ENCODE results near the gene AGRN.

The AGRN gene

DNA sequence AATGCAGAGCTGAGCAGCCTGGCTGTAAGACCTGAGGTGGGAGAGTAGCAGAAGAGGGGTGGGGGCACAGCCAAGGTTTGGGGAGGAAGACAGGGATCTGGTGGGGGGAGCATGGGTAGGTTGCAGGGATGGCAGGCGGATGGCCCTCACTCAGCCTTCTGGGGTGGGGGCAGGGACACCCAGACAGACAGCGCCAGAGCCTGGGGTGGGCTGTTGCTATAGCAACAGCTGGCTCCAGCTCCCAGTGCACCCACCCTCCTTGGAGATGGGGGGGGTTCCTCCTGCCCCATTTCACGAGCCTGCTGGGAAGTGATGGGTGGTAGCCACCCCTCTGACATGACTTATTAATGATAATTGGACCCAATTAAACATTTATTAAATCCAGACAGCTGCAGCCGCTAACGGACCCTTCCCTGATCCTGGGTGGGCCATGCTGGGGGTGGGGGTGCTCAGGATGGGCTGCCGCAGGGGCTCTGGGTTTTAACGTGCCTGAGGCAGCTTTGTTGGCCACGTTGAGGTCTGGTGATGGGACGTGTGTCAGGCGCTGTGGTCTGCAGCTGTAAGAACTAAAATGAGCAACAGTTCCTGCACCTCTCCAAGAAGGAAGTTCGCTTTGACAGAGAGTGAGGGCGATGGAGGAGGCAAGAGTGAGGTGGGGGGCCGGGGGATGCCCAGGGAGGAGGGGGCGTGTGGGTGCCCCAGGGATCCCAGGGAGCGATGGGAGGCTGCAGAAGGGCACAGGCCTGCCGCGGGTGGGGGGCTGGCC, 19.4 kb downstream of the AGRN start:
- no peak for DNase-seq

DNA sequence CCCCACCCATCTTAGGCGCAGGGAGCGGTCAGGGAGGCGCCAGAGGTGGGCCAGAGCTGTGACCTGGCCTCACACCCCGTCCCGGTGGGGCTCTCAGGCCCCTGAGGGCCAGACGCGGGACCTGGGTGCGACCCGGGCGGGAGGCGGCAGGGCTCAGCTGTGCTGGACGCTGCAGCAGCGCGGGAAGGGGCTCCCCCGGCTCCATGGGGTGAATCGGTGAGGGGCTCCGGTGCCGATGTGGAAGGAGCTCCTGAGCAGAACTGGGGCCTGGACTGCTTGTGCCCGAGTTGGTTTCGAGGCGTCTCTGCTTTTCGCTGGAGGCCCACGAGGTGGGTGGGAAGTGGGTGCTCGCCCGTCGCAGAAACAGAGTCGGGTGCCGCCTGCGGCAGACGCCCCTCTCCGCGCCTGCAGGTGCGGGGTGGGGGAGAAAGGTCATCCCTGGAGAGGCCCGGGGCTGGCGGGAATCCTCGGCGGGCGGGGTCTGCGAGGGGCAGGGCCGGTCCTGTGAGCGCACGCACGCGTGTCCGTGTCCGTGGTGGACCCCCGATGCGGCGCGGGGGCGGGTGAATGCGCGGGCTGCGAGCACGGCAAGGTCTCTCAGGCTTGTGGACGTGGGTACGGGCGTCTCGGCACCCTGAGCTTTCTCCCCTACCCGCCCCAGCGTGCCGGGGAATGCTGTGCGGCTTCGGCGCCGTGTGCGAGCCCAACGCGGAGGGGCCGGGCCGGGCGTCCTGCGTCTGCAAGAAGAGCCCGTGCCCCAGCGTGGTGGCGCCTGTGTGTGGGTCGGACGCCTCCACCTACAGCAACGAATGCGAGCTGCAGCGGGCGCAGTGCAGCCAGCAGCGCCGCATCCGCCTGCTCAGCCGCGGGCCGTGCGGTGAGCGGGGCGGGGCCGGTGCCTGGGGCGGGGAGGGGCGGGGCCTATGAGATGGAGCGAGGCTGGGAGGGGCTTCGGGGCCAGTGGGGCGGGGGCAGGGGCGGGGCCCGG, 20.4 kb downstream of the AGRN start:
- DNase-seq: peak; percentile 96

DNA sequence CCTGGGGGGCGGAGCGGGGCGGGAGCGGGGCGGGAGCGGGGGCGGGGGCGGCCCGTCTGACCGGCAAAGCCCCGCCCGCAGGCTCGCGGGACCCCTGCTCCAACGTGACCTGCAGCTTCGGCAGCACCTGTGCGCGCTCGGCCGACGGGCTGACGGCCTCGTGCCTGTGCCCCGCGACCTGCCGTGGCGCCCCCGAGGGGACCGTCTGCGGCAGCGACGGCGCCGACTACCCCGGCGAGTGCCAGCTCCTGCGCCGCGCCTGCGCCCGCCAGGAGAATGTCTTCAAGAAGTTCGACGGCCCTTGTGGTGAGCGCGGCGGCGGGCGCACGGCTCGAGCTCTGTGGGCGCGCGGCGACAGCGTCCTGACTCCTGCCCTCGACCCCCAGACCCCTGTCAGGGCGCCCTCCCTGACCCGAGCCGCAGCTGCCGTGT, 21.2 kb downstream of the AGRN start:
- DNase-seq: no peak

DNA sequence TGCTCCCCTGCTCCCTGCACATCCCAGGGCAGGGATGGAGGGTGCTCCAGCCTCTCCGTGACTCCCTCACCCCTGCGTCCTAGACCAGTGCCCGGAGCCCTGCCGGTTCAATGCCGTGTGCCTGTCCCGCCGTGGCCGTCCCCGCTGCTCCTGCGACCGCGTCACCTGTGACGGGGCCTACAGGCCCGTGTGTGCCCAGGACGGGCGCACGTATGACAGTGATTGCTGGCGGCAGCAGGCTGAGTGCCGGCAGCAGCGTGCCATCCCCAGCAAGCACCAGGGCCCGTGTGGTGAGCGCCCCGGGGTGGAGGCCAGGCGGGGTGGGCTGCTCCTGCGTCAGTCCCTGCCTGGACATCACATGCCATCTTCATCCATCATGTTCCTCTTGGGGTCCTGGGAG, 22.0 kb downstream of the AGRN start:
- no peak for DNase-seq

DNA sequence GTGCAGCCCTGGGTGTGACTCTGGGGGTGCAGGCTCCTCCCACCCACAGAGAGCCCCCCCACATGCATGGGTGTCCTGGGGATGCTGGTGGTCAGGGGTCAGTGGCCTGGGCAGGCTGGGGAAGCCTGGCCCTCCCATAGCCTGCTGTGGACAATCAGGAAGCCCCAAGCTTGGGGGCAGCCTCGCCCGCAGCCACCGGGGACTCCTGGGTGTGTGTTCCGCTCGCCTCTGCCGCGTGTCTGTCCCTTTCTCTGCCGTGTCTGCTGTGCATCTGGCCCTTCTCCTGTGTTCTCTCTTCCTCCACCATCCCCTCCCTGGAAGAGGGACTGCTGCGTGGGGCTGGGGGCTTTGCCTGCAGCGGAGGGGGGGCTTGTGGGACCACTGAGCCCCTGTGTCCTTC, 22.9 kb downstream of the AGRN start:
- DNase-seq: no peak

DNA sequence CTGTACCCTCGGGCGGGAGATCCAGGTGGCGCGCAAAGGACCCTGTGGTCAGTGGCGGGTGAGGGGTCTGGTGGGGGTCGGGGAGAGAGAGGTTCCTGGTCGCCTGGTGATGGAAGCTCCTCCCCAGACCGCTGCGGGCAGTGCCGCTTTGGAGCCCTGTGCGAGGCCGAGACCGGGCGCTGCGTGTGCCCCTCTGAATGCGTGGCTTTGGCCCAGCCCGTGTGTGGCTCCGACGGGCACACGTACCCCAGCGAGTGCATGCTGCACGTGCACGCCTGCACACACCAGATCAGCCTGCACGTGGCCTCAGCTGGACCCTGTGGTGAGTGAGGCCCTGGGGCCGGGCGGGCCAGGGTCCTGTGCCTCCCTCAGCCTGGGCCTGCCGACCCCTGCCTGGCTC, 23.5 kb downstream of the AGRN start:
- no peak for DNase-seq

DNA sequence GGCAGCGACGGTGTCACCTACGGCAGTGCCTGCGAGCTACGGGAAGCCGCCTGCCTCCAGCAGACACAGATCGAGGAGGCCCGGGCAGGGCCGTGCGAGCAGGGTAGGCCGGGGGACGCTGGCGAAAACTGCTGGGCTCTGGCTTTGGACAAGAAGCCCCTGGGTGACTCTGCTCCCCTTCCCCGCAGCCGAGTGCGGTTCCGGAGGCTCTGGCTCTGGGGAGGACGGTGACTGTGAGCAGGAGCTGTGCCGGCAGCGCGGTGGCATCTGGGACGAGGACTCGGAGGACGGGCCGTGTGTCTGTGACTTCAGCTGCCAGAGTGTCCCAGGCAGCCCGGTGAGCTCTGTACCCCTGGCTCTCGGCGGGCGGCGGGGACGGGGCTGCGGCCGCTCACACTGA, 24.0 kb downstream of the AGRN start:
- no peak for DNase-seq

DNA sequence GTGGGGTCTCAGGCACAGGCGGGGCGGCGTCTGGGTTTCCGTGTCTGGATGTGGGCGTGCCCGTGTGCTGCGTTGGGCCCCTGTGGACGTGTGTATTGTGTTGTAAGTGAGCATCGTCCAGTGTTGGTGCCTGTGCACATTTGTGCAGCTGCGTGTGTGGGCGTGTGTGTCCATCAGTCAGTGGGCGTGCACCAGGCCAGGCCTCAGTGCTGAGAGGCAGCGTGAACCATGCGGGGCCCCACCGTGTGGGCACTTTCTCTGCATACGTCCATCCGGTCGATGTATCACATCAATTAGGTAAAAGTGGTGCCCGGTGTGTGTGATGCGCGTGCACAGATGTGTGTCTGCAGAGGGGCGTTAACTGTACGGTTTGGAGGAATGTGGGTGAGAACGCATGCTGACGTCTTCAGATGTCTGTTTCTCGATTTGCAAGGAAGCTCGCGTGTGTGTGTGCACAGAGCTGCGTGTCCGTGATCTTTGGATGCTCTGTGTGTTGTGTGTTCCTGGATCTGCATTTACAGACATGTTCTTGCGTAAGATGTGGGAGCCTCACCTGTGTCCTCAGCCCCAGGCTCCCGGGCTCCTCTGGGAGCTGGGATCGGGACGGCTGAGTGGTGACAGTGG, 24.6 kb downstream of the AGRN start:
- DNase-seq: no peak

DNA sequence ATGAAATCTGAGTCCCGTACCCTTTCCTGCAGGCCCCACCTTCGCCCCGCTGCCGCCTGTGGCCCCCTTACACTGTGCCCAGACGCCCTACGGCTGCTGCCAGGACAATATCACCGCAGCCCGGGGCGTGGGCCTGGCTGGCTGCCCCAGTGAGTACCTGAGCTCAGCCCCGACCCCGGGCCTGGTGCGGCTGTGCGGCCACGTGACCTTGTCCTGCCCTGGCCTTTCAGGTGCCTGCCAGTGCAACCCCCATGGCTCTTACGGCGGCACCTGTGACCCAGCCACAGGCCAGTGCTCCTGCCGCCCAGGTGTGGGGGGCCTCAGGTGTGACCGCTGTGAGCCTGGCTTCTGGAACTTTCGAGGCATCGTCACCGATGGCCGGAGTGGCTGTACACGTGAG, 25.2 kb downstream of the AGRN start:
- no peak for DNase-seq

DNA sequence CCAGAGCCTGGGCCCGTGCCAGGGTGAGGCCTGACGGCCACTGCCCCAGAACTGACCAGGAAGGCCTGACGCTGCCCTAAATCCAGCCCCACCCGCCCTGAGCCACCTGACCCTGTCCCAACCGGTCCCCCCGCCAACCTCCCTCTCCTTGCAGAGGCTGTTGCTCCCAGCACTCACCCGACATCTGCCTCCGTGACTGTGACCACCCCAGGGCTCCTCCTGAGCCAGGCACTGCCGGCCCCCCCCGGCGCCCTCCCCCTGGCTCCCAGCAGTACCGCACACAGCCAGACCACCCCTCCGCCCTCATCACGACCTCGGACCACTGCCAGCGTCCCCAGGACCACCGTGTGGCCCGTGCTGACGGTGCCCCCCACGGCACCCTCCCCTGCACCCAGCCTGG, 26.3 kb downstream of the AGRN start:
- no peak for DNase-seq

DNA sequence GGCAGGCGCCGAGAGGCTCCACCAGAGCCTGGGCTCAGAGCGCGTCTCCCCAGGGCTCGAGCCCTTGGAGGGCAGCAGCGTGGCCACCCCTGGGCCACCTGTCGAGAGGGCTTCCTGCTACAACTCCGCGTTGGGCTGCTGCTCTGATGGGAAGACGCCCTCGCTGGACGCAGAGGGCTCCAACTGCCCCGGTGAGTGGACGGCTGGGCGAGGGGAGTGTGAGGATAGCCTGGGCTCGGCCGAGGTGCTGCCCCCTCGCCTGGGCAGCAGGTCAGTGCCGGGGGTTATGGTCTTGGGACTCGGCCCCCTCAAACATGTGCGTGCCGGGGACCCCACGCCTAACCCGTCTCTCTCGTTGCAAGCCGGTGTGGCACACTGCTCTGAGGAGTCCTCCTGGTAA, 26.8 kb downstream of the AGRN start:
- DNase-seq: no peak

DNA sequence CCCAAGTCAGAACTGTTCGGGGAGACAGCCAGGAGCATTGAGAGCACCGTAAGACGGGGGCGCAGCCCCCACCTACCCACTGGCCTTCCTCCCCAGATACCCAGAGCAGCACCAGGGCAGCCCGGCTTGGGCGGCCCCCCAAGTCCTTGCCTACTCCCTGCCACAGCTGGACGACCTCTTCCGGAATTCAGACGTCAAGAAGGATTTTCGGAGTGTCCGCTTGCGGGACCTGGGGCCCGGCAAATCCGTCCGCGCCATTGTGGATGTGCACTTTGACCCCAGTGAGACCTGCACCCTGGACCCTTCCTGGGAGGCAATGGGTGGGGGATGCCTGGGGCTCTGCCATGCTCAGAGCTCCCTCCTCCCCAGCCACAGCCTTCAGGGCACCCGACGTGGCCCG, 27.5 kb downstream of the AGRN start:
- DNase-seq: no peak

DNA sequence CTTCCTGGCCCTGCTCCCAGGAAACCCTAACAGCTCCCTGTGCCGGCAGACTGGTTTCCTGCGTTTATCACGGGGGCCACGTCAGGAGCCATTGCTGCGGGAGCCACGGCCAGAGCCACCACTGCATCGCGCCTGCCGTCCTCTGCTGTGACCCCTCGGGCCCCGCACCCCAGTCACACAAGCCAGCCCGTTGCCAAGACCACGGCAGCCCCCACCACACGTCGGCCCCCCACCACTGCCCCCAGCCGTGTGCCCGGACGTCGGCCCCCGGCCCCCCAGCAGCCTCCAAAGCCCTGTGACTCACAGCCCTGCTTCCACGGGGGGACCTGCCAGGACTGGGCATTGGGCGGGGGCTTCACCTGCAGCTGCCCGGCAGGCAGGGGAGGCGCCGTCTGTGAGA, 28.0 kb downstream of the AGRN start:
- no peak for DNase-seq

DNA sequence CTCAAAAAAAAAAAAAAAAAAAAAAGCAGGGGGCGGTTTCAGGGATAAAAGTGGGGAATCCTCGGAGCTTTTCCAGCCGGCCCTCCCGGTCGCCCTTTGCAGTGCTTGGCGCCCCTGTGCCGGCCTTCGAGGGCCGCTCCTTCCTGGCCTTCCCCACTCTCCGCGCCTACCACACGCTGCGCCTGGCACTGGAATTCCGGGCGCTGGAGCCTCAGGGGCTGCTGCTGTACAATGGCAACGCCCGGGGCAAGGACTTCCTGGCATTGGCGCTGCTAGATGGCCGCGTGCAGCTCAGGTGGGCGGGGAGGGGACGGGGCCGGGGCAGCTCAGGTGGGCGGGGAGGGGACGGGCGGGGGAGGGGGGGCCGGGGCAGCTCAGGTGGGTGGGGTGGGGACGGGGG, 28.8 kb downstream of the AGRN start:
- DNase-seq: no peak

DNA sequence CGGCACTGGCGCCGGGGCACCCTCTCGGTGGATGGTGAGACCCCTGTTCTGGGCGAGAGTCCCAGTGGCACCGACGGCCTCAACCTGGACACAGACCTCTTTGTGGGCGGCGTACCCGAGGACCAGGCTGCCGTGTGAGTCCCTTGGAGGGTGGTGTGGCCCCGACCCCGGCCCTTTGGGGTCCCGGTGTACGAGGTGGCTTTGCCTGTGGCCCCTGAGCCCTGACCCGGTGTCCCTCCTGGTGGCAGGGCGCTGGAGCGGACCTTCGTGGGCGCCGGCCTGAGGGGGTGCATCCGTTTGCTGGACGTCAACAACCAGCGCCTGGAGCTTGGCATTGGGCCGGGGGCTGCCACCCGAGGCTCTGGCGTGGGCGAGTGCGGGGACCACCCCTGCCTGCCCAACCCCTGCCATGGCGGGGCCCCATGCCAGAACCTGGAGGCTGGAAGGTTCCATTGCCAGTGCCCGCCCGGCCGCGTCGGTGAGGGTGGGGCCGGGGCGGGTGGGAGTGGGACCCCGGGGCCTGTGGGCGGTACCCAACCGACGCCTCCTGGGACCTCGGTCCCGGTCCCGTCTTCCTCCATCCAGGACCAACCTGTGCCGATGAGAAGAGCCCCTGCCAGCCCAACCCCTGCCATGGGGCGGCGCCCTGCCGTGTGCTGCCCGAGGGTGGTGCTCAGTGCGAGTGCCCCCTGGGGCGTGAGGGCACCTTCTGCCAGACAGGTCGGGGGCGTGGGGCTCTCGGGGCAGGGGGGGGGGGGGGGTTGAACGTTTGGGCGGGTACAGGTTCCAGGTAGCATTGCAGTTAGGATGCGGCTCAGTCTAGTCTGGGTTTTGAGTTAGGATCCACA, 29.6 kb downstream of the AGRN start:
- no peak for DNase-seq

DNA sequence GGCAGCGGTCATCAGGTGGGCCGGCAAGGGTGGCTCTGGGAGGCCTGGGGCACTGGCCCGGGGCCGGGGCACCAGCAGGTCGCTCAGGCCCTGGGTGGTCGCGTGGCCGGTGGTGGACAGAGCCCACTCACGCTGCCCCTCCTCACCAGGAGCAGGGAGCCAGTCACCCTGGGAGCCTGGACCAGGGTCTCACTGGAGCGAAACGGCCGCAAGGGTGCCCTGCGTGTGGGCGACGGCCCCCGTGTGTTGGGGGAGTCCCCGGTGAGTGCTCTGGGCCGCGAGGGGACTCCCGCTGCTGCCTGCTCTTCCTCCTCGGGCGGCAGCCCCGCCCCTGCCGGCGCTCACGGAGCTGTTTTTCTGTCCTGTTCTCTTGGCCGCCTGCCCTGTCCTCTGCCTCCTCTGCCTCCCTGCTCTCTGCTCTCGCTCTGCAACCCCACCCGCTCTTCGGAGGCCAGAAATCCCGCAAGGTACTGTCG, 30.7 kb downstream of the AGRN start:
- no peak for DNase-seq

DNA sequence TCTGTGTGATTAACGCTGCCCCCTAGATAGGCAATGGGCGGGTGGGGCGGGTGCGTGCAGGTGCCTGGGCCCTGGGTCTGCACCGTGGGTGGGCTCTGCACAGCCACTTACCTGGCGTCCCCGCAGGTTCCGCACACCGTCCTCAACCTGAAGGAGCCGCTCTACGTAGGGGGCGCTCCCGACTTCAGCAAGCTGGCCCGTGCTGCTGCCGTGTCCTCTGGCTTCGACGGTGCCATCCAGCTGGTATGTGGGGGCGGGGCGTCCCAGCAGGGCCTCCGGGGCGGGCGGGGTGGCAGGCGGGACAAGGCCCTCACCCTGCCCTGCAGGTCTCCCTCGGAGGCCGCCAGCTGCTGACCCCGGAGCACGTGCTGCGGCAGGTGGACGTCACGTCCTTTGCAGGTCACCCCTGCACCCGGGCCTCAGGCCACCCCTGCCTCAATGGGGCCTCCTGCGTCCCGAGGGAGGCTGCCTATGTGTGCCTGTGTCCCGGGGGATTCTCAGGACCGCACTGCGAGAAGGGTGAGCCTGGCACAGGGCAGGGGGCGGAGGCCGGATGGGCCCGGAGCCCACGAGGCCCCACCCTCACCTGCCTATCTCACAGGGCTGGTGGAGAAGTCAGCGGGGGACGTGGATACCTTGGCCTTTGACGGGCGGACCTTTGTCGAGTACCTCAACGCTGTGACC, 31.3 kb downstream of the AGRN start:
- DNase-seq: no peak

DNA sequence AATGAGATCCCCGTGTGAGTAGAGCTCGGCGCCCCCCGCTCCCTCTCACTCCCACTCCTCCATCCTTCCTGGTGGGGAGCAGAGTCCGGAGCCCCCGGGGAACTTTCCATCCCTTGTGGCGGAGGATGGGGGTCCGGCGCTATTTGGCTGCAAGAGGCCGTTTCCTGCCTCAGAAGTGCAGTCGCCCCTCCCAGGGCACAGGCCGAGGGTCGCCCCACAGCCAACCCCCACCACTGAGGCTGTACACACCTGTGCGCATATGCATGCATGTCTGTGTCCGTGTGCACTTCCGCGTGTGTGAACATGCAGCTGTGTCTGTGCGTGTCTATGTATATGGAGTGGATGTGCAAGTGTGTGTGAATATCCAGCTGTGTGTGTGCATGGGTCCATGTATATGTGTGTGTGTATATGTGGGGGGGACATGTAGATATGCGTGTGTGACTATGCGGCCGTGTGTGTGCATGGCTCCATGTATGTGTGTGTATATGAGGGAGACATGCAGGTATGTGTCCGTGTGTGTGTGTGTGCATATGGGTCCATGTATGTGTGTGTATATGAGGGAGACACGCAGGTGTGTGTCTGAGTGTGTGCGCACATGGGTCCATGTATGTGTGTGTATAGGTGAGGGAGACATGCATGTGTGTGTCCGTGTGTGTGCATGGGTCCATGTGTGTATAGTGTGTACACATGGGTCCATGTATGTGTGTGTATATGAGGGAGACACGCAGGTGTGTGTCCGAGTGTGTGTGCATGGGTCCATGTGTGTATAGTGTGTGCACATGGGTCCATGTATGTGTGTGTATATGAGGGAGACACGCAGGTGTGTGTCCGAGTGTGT, 32.3 kb downstream of the AGRN start:
- DNase-seq: no peak

DNA sequence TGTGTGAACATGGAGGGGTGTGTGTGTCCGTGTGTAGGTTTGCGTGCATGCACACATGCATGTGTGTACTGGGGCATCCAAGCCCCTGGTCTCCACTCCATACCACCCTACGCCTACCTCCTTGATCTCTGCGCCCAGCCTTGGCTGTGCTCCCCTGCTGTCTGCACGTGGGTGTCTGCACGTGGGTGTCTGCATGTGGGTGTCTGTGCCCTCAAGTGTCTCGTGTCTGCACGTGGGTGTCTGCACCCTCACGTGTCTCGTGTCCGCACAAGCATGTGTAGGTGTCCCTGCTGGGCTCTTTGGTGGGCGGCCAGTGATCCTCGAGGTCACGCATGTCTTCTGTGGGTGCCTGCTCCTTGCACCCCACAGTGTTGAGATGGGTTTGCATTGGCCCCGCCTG, 33.1 kb downstream of the AGRN start:
- DNase-seq: no peak

DNA sequence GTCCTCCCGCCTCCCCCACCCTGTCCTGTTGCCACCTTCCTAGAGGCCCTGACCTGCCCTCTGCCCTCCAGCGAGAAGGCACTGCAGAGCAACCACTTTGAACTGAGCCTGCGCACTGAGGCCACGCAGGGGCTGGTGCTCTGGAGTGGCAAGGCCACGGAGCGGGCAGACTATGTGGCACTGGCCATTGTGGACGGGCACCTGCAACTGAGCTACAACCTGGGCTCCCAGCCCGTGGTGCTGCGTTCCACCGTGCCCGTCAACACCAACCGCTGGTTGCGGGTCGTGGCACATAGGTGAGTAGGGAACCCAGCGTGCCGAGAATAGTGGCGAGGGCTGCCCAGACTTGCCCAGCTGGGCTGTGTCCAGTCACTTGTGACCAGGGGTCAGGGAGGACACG, 33.8 kb downstream of the AGRN start:
- DNase-seq: no peak

DNA sequence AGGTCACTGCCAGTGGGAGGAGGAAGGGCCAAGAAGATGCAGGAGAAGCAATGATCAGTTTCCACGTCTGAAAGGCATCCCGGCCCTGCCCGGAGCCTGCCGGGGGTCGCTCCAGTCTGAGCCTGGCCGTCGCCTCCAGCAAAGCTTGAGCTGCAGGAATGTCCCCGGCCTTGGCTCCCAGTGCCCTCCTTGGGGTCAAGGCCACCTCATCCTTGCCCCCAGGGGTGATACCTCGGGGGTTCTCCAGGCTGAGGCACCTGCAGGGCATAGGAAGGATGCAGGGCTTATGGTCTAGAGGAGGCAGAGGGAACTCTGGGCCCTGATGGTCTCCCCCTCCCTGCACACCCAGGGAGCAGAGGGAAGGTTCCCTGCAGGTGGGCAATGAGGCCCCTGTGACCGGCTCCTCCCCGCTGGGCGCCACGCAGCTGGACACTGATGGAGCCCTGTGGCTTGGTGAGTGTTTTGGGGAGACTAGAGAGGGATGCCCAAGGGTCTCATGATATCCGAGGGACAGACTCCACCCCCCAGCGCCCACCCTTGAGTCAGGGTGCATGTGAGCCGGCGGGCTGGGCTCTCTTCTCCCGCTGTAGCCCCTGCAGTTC, 34.3 kb downstream of the AGRN start:
- no peak for DNase-seq
